PC-9 (cell line): ENCODE measurements around the gene ARMH4. TPM values are rescaled to one million over a fixed set of nuclear protein-coding genes. Genes with fewer than 3 reads are reported as not detected.

ENCODE experiments used
- BruUV-seq: library from RNA; stranded (reverse); fragments of 400-500 nt; replicated peaks from 2 replicates; lab custom pipeline; 2021; lab: Mats Ljungman, UMichigan
- CTCF ChIA-PET: fragments of 300-600 bp; sonication (Branson Sonifier 250); formaldehyde crosslinking; loops from one replicate; lab custom pipeline; 2022; ENCODE audit warnings: antibody characterized with exemption; lab: Charles Lee
- POLR2A ChIA-PET: fragments of 300-600 bp; sonication (Branson Sonifier 250); formaldehyde crosslinking; loops from one replicate; lab custom pipeline; 2022; ENCODE audit warnings: antibody characterized with exemption; ENCODE audit not compliant: unreplicated experiment; lab: Charles Lee
- DNase-seq, 2 experiments: peaks; one replicate each; pipeline versions ENCODE4 v3.0.0 to v3.0.0-alpha.2; 2015 to 2022; ENCODE audit warnings: mixed read lengths in 1 of 2
- H2AFZ ChIP-seq: fragments of 200-600 bp; sonication (generic); 2 replicates; pipeline ENCODE4 v1.8.1; 2017; ENCODE audit warnings: antibody characterized with exemption
- H3F3A ChIP-seq: fragments of 200-600 bp; sonication (generic); 2 replicates; pipeline ENCODE4 v1.8.1; 2017; ENCODE audit warnings: antibody characterized with exemption, mild to moderate bottlenecking, low read depth; ENCODE audit not compliant: insufficient read depth
- H3K27ac ChIP-seq: fragments of 200-600 bp; sonication (generic); 2 replicates; pipeline ENCODE4 v1.6.1; 2016; ENCODE audit warnings: mixed run types
- H3K27me3 ChIP-seq: fragments of 200-600 bp; sonication (generic); 2 replicates; pipeline ENCODE4 v1.6.1; 2016; ENCODE audit warnings: low read depth, mixed run types; ENCODE audit not compliant: insufficient read depth
- H3K36me3 ChIP-seq: fragments of 200-600 bp; sonication (generic); 2 replicates; pipeline ENCODE4 v1.6.1; 2016; ENCODE audit warnings: low read depth, mixed run types
- H3K4me1 ChIP-seq: fragments of 200-600 bp; sonication (generic); replicated peaks from 2 replicates; pipeline ENCODE4 v1.6.1; 2016; ENCODE audit warnings: mixed run types; ENCODE audit not compliant: insufficient read depth
- H3K4me2 ChIP-seq: fragments of 200-600 bp; sonication (generic); 2 replicates; pipeline ENCODE4 v1.6.1; 2017; ENCODE audit warnings: mixed run types
- H3K4me3 ChIP-seq: fragments of 200-600 bp; sonication (generic); 2 replicates; pipeline ENCODE4 v1.6.1; 2016; ENCODE audit warnings: mixed run types
- H3K79me2 ChIP-seq: fragments of 200-600 bp; sonication (generic); 2 replicates; pipeline ENCODE4 v1.6.1; 2017; ENCODE audit warnings: low read depth, mixed run types
- H3K9me2 ChIP-seq: fragments of 200-600 bp; sonication (generic); 2 replicates; pipeline ENCODE4 v1.8.1; 2017; ENCODE audit warnings: mild to moderate bottlenecking; ENCODE audit not compliant: insufficient read depth
- H3K9me3 ChIP-seq: fragments of 200-600 bp; sonication (generic); 2 replicates; pipeline ENCODE4 v1.8.1; 2016; ENCODE audit warnings: low read depth; ENCODE audit not compliant: insufficient read depth
- H4K20me1 ChIP-seq: fragments of 200-600 bp; sonication (generic); 2 replicates; pipeline ENCODE4 v1.8.1; 2017; ENCODE audit not compliant: insufficient read depth
- CTCF ChIP-seq: fragments of 200-600 bp; sonication (generic); conservative IDR thresholded peaks from 2 replicates; pipeline ENCODE4 v1.6.1; 2017; ENCODE audit warnings: mixed run types, antibody characterized with exemption, mild to moderate bottlenecking, moderate library complexity
- EZH2 ChIP-seq: fragments of 200-600 bp; sonication (generic); IDR thresholded peaks from 2 replicates; pipeline ENCODE4 v1.8.0; 2017; ENCODE audit warnings: antibody characterized with exemption, low read depth
- intact Hi-C: fragments of 100-400 bp; cut with micrococcal nuclease; formaldehyde crosslinking; loops from one replicate; pipeline ENCODE4 v1.10.0; 2022; ENCODE audit not compliant: unreplicated experiment
- total RNA-seq: library from RNA; stranded (reverse); gene quantifications from 2 replicates; pipeline ENCODE4 v1.2.3, GENCODE V29; 2021

Gene ARMH4
- total RNA-seq, 1 experiment from 2014 or later: not detected

- H3K27me3 ChIP-seq: peaks cover 47% of the 10 kb centered on the region
- H3K9me2 ChIP-seq: no peaks in the 10 kb centered on the region
- CTCF ChIA-PET: no interaction called here
- POLR2A ChIA-PET: no interaction called here
- H2AFZ ChIP-seq: no peak overlapping the region
- H3F3A ChIP-seq: no peaks in the 10 kb centered on the region
- H3K9me3 ChIP-seq: no peaks in the 10 kb centered on the region
- TF ChIP-seq EZH2: no peak
- no peak for TF ChIP-seq CTCF
- no peak overlapping the region for H3K4me3 ChIP-seq
- no peaks in the 10 kb centered on the region for H3K36me3 ChIP-seq
- no peak overlapping the region for H3K27ac ChIP-seq
- H3K79me2 ChIP-seq: no peaks in the 10 kb centered on the region
- no peak for DNase-seq
- H3K4me1 ChIP-seq: no peaks in the 10 kb centered on the region
- no peaks in the 10 kb centered on the region for H4K20me1 ChIP-seq
- intact Hi-C loops: no loop called here
- H3K4me2 ChIP-seq: no peak overlapping the region
- no TSS peak for BruUV-seq
Measured at GRCh38 chr14:57987051-57987450, 165.0 kb downstream of the ARMH4 start.

- Histone ChIP-seq H3K79me2 (no peaks in the 10 kb centered on the region), H3K9me2 (no peaks in the 10 kb centered on the region), H3K36me3 (no peaks in the 10 kb centered on the region), H3K9me3 (no peaks in the 10 kb centered on the region), H3K4me2 (no peak overlapping the region), H4K20me1 (no peaks in the 10 kb centered on the region), H3K27me3 (peaks cover 77% of the 10 kb centered on the region), H3K4me1 (no peaks in the 10 kb centered on the region), H3K4me3 (no peak overlapping the region), H3K27ac (no peak overlapping the region), H3F3A (no peaks in the 10 kb centered on the region), H2AFZ (no peak overlapping the region)
- ChIA-PET POLR2A (no interaction called here), CTCF (no interaction called here)
- DNase-seq: no peak
- BruUV-seq: no TSS peak
- TF ChIP-seq EZH2 (no peak), CTCF (no peak)
- intact Hi-C loops: no loop called here
Measured at GRCh38 chr14:57982804-57983634, 169.0 kb downstream of the ARMH4 start.

- no peaks in the 10 kb centered on the region for H3F3A ChIP-seq
- no peaks in the 10 kb centered on the region for H3K79me2 ChIP-seq
- H3K27me3 ChIP-seq: peaks cover 84% of the 10 kb centered on the region
- ChIA-PET CTCF (no interaction called here), POLR2A (no interaction called here)
- H3K9me2 ChIP-seq: no peaks in the 10 kb centered on the region
- no peak overlapping the region for H3K27ac ChIP-seq
- no peak overlapping the region for H3K4me2 ChIP-seq
- H3K4me3 ChIP-seq: no peak overlapping the region
- no TSS peak for BruUV-seq
- no peak for TF ChIP-seq EZH2
- no peaks in the 10 kb centered on the region for H3K4me1 ChIP-seq
- DNase-seq: no peak
- H4K20me1 ChIP-seq: no peaks in the 10 kb centered on the region
- H2AFZ ChIP-seq: no peak overlapping the region
- no peaks in the 10 kb centered on the region for H3K36me3 ChIP-seq
- no peaks in the 10 kb centered on the region for H3K9me3 ChIP-seq
- intact Hi-C loops: no loop called here
Measured at GRCh38 chr14:57981817-57982560, 170.0 kb downstream of the ARMH4 start.
